Hematopoietic multipotent progenitor cell treated with erythropoietin and hydrocortisone succinate and interleukin-3 and kit ligand, for 8 days (in vitro differentiated cells): Measurements from ENCODE around the gene KANSL2.
"Not testable (repeated sequence)": the region's sequence is repeated elsewhere in the genome, so short reads cannot be mapped to it uniquely, and the experiment has no call there.

ENCODE experiments used
- DNase-seq: peaks from one replicate; pipeline ENCODE4 v3.0.0-alpha.2; 2015

Gene KANSL2, protein sequence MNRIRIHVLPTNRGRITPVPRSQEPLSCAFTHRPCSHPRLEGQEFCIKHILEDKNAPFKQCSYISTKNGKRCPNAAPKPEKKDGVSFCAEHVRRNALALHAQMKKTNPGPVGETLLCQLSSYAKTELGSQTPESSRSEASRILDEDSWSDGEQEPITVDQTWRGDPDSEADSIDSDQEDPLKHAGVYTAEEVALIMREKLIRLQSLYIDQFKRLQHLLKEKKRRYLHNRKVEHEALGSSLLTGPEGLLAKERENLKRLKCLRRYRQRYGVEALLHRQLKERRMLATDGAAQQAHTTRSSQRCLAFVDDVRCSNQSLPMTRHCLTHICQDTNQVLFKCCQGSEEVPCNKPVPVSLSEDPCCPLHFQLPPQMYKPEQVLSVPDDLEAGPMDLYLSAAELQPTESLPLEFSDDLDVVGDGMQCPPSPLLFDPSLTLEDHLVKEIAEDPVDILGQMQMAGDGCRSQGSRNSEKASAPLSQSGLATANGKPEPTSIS

DNA sequence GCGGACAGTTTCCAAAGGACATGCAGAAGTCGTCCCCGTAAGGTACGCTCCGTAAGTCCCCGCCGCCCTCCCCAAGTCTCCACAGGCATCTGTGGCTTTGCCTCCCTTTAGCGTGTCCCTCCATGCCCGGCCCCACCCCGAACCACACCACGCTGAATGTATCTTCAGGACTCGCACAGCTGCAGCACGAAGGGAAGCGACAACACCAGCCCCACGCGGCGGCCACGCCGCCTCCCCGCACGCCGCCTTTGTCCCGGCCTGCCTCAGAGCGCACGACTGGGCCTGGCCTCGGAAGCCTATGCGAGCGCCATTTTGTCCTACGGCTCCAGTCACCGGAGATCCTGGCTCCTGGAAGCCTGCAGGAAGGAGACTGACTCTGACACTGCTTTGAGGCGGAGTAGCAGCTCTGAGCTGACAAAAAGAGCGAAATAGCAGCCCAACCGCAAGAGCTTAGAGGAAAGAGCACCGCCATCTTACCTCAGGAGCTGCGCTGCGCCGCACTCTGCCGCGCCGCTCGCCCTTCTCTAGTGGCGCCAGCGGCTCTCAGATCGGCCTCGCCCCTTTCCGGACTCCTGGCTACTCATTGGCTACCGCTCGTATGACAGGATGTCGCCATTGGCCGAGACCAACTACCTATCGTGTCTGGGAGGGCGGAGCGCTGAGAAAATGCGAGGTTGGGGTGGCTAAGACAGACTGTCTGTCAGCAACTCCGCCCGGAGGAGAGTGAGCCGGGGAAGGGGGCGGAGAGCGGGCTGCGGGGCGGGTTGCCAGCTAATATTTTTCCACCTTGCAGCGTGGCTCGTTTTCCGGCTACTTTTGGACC, at the start of gene KANSL2:
Gene KANSL2, minus strand, starts transcription at position 529 of the 823 bp plus-strand sequence. CDS start 606 bp downstream, outside the sequence.
- DNase-seq: peak; percentile 100

DNA sequence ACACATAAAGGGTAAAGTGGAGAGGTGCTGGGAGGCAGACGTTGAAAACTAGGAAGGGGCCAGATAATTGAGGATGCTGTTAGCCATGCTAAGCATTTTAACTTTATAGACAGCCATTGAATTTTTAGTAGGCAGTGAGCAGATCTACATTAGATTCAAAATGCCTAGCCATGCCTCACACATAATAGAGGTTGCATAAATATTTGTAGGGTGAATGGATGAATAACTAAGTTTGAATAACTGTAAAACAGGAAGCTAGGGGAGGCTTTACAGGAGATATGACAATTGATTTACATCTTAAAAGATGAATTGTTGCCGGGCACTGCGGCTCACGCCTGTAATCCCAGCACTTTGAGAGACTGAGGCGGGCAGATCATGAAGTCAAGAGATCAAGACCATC, 46.8 kb upstream of the KANSL2 start:
- DNase-seq: no peak

DNA sequence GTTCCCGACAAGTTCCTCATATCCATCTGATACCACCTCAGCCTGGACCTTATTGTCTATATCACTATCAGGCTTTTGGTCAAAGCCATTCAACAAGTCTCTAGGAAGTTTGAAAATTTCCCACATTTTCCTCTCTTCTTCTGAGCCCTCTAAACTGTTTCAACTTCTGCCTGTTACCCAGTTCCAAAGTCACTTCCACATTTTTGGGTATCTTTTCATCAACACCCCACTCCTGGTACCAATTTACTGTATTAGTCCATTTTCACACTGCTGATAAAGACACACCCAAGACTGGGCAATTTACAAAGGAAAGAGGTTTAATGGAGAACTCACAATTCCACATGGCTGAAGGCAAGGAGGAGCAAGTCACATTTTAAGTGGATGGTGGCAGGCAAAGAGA, 38.7 kb upstream of the KANSL2 start:
- DNase-seq: not testable (repeated sequence)

DNA sequence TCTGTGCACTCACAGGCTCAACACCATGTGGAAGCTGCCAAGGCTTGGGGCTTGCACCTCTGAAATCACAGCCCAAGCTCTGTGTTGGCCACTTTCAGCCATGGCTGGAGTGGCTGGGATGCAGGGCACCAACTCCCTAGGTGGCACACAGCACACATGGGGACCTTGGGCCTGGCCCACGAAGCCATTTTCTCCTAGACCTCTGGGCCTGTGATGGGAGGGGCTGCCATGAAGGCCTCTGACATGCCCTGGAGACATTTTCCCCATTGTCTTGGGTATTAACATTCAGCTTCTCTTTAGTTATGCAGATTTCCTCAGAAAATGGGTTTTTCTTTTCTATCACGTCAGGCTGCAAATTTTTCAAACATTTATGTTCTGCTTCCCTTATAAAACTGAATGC, 38.1 kb upstream of the KANSL2 start:
- DNase-seq: not testable (repeated sequence)

DNA sequence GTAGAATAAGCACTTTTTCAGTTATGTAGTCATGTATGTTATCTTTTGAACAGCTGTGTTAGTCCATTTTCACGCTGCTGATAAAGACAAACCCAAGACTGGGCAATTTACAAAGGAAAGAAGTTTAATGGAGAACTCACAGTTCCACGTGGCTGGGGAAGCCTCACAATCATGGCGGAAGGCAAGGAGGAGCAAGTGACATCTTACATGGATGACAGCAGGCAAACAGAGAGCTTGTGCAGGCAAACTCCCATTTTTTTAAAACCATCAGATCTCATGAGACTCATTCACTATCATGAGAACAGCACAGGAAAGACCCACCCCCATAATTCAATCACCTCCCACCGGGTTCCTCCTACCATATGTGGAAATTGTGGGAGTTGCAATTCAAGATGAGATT, 37.0 kb upstream of the KANSL2 start:
- not testable (repeated sequence) for DNase-seq

DNA sequence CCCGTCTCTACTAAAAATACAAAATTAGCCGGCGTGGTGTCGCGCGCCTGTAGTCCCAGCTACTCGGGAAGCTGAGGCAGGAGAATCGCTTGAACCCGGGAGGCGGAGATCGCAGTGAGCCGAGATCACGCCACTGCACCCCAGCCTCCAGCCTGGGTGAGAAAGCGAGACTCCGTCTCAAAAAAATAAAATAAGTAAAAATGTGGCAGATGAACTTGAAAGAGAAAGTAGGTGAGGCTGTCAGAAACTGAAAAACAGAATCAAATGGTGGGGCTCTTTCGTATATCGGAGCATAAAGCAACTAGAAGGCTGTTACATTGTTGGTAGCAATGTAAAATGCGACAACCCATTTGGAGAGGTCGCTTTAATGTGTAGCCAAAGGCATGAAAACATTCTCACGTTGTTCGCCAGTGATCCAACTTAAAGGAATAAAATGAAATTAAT, 35.2 kb upstream of the KANSL2 start:
- peak; percentile 36 for DNase-seq

DNA sequence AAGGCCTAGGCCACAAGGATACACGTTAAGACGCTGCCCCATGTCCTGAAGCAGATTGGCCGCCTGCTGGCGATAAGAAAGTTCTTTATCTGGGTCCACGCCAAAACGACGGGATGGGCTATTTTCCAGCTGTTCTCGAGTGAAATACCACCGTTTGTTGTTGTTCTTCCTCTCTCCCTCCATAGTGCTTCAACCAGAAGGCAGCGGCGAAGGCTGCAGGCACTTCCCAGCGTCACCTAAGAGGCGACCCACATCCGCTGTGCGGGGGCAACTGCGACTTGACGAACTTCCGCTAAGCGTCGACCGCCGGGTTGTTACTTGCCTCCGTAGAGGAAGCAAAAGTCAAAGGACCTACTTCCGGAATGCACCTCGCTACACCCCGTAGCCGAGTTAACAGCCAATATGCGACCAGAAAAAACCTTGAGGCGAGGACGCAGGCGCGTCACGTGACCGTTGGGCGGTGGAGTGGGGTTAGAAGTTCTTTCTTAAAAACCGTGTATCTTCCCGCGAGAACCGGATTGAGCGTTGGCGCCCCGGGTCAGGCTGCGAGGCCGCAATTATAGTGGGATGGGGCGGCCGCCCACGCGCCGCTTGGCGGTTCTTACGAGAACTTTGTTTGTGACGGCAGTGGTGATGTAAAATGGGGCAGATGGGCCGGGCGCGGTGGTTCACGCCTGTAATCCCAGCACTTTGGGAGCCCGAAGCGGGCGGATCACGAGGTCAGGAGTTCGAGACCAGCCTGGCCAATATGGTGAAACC, 34.6 kb upstream of the KANSL2 start, which contains the start of gene CCNT1:
Gene CCNT1, minus strand, starts transcription at position 215 of the 759 bp plus-strand sequence. Its CDS starts 32 bp downstream, at position 183.
- DNase-seq: peak; percentile 100

DNA sequence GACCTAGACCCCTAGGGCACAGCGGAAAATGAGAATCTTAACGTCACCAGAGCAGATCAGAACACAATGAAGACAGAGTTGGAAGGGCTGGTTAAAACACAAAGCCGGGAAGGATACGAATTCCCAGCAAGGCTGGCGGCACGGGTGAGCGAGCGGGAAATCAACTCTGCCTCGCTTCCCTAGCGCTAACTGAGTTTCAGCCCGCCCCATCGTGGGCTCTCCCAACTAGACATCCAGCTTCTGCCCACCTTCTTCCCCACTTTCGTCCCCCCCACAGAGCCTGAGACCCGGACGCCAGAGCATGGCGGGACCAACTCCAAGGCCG, 34.1 kb upstream of the KANSL2 start:
- no peak for DNase-seq

DNA sequence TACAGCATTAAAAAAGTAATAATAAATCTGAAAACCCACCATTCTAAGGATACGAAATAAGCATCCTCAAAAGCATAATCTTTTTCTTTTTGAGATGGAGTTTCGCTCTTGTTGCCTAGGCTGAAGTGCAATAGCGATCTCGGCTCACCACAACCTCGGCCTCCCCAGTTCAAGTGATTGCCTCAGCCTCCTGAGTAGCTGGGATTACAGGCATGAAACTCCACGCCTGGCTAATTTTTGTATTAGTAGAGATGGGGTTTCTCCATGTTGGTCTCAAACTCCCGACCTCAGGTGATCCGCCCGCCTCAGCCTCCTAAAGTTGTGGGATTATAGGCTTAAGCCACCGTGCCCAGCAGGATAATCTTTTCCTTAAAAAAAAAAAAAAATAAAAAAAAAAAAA, 30.2 kb upstream of the KANSL2 start:
- no peak for DNase-seq

DNA sequence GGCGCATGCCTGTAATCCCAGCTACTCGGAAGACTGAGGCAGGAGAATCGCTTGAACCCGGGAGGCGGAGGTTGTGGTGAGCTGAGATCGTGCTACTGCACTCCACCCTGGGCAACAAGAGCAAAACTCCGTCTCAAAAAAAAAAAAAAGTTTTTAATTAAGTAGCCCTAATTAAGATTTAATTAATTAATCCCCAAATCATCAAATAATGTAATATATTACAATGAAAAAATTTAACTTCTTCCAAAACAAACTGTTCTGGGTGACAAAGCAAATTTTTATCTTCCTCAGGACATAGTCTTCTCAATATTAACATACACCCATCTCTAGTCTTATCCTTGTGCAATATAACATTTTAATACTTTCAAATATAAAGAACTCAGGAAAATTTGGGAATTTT, 16.8 kb upstream of the KANSL2 start:
- DNase-seq: peak; percentile 35

DNA sequence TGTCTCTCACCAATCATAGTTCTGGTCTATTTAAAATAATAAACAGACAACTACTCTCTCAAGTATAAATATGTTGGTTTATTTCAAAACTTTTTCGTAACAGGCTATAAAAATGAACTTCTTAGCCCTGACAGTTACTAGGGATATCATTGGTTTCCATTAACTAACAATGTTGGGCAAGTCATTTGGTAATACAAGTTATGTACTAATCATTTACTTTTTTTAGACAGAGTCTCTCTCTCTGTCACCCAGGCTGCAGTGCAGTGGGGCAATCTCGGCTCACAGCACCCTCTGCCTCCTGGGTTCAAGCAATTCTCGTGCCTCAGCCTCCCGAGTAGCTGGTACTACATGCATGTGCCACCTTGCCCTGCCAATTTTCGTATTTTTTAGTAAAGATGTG, 14.6 kb upstream of the KANSL2 start:
- no peak for DNase-seq

DNA sequence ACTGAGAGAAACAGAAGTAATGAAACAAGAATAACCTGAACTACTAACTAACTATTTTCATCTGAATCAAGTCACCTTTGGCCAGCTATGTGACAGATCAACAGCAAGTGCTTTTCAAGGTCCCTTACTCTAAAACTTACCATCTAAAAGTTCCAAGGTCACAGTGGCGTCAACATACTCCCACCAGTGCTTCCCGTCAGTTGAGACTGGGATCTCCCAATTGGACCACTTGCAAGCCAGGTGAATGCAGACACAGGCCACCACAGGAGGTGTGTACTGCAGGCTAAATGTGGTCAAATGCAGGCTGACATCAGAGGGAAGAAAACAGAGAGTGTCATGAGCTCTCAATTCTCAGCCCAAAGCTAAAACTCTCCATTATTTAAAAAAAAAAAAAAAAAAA, 13.8 kb upstream of the KANSL2 start:
- DNase-seq: no peak

DNA sequence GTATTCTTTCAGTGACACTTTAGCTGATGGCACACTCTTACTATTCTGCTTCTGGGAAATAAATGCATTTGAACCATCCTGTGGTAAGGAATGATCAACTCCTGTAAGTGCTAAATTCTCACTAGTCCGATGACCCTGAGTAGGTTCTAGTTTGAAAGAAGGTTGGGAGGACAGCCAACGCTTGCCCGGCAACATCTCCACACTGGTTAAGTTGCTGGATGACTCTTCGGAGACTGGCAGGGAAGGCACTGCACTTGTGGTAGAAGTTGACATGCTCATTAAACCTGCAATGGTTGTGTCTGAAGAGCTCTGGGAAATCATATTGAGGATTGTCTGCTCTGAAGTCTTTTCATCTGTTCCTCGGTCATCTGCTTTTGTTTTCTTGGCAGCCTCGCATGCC, 12.0 kb upstream of the KANSL2 start:
- no peak for DNase-seq

DNA sequence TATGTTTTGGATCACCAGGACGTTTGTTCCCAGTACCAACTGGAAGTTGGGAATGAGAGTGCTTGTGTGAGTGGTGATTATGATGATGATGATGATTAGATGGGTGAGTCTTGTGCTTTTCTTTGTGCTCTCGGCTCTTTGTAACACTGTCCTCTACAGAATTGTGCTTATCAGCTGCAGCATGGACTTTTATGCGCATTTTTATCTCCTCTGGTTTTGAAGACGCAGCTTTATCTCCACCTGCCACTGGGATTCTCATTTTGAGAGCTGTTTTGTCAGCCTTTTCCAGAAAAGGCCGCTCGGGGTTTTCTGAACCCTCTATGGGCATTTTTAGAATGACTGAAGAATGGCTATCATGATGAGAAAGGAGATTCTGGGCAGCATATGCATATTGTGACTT, 11.5 kb upstream of the KANSL2 start:
- DNase-seq: peak; percentile 89

DNA sequence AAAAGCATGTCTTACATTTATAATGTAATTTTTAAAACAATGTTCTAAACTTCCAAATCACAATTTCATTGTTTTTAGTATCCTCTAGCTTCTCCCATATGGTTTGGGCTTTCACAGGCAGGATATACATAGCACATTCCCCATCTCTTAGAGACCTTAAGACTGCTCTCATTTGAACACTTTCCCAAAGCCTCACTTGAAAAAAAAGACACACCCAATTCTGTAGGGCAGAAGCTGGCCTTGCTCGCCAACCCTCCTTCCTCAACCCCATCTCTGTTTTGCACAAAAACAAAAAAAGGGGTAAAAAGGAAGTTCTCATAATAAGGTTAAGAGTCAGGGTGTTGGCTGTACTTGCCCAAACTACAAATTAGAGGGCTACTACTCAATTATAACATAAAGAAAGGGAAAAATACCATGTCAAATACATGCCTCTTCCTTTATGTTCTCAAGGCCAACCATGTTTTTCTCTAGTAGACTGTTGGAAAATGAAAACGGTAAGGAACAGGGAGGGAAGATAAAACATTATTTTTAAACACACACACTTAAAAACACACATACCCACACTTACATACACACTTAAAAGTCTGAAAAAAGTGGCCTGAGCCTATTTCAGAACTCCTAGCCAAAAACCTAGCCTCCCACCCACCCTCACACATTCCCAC, 9.9 kb upstream of the KANSL2 start:
- no peak for DNase-seq

DNA sequence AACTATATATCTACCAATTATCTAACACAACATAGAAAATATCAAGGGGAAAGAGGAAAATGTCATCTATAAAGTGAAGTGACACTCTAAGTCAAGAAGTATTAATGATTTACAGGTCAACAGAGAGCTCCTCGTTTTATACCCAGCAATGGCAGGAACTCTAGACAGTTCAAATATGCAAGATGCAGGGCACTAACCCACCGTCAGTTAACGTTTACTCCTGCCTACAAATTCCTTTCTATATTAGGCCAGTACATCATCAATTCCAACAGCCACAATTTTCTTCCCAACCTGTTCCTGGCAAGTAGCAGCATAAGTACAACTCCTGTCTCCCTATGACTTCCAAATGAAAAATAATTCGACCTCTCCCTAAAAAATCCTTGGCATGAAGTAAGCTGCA, 9.0 kb upstream of the KANSL2 start:
- DNase-seq: no peak

DNA sequence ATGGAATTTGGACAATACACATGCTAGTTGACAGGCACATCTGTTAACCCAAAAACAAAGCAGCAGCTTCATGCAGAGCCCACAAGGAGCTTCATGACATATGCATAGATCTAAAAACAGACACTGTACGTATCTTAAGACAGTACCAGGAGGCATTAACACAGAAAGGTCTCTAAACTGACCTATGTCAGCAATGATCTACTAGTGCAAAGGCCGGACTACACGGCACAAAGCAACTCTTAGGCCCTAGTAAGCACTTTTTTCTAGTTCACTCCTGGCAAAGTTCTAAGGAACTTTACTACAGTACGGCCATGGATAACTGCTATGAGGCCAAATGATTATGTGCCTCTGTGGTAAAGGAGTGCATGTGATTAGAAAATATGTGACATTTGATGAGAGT, 8.4 kb upstream of the KANSL2 start:
- DNase-seq: no peak

DNA sequence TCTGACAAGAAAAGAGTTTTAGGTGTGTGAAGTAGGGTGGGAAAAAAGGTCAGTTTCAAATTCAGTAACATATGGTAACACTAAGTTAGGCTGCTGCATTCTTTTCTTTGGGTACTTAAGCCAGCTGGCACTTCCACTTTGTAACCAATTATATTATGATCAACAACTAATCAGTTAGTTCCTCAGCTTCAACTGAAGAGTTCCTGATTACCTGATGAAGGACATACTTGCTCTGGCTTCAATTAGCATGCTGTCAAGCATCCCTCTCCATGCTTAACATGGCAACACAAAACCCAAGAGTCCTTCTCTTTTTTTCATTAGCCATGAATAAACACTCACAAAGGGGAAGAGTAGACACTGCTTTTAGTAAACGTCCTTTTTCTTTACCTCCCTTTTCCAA, 6.8 kb upstream of the KANSL2 start:
- no peak for DNase-seq

DNA sequence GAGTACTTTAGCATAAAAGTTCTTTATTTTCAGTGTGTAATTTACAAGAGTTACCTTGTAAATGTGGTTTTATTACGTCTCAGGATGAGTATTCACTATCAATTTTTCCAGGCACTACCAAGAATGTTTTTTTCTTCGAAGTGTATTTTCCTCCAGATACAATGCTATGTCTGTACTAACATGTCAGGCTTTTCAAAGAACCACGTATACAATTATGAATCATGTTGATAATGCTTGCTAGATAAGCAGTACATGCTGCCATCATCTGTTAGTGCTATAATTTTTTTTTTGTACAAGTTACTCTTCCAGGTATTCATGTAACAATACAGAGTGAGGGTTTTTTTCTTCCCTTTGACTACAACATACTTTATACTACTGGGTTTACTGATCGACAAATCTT, 5.6 kb upstream of the KANSL2 start:
- DNase-seq: peak; percentile 76

DNA sequence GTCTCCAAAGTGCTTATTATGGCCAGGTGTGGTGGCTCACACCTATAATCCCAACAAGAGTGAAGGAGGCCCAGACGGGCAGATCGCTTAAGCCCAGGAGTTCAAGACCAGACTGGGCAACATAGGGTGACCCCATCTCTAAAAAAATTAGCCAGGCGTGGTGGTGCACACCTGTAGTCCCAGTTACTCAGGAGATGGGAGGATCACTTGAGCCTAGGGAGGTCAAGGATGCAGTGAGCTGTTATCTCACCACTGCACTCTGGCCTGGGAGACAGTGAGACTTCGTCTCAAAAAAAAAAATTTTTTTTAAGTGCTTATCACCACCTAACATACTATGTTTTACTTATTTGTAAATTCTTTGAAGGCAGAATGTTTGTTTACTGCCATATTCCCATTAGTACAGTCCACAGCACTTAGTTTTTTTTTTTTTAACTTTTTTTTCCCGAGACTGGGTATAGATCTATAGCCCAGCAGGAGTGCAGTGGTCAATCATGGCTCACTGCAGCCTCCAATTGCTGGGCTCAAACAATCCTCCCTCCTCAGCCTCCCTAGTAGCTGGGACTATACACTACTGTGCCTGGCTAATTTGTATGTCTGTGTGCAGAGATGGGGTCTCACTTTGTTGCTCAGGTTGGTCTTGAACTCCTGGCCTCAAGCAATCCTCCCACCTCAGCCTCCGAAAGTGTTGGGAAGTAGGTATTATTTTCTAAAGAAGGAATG, 4.7 kb upstream of the KANSL2 start:
- DNase-seq: peak; percentile 66

DNA sequence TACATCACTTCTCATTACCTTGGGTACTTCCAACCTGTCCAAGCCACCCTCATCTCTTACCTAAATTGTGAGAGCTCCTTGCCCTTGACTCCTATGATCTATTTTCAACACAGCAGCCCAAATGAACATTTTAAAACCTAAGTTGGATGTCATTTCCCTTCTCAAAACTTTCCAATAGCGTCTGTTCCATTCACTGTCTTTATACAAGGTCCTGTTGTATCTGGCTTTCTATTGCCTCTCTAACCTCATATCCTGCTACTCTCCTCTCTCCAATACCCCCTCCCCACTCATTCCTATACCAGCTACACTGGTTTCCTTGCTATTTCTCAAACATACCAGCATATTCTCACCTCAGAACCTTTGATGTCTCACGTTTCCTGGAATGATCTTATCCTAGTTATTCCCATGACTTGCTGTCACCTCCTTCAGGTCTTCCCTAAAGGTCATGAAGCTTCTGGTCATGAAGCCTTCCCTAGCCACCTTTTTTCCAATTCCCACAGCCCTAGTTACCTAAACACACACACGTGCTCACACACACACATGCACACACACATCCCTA, 4.1 kb upstream of the KANSL2 start:
- no peak for DNase-seq

DNA sequence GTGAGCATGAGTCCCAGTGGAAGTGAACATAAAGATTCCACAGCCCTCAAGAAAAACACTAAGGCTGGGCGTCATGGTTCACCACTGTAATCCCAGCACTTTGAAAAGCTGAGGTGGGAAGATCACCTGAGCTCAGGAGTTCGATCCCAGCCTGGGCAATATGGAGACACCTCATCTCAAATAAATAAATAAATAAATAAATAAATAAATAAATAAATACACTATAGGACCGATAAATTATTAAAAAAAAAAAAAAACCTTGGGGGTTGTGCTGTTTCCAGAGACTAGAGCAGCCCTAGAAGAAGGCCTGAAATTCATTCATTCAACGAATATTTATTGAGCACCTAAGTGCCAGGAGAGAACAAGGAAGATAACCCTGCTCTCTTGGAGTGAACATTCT, 1.5 kb upstream of the KANSL2 start:
- DNase-seq: no peak
